22Rv1 (cell line): ENCODE measurements around the gene KIRREL3.

ENCODE experiments used
- CTCF ChIP-seq: fragments of 450-650 bp; IDR thresholded peaks from 2 replicates; pipeline ENCODE4 v1.5.1; 2017; ENCODE audit warnings: mild to moderate bottlenecking
- ZFX ChIP-seq: fragments of 450-650 bp; IDR thresholded peaks from 2 replicates; pipeline ENCODE4 v1.6.1; 2017; ENCODE audit warnings: antibody characterized with exemption, borderline replicate concordance

GRCh38 chr11:126436209-126436755, 564.3 kb downstream of the KIRREL3 start:
- no peak for TF ChIP-seq CTCF
- no peak for TF ChIP-seq ZFX
